ENCODE results near the gene ENPP5. TPM values are rescaled to one million over a fixed set of nuclear protein-coding genes. Genes with fewer than 3 reads are reported as not detected.

Gene ENPP5
- polyA plus RNA-seq, 1 experiment, result not detected

- Histone ChIP-seq H3K9me3 (ENCODE audit: control insufficient read depth, insufficient read depth, low read length) (no peaks in the 10 kb centered on the region), H3K27ac (ENCODE audit: low read depth, low read length) (no peak overlapping the region), H3K27me3 (ENCODE audit: control insufficient read depth, insufficient read depth, low read length) (no peaks in the 10 kb centered on the region), H3K4me3 (ENCODE audit: low read depth, low read length) (no peak overlapping the region)
- no peak for TF ChIP-seq CTCF (IDR thresholded peaks at IDR 0.05; ENCODE audit: low read depth, low read length)
- no peak for DNase-seq (ENCODE audit: low read depth, low spot score)
- ChIA-PET POLR2A (no interaction called here), CTCF (no interaction called here)
These were observed 46.1 kb upstream of the ENPP5 start for GRCh38 chr6:46216879-46217278.

GRCh38 chr6:46215777-46216176, 45.0 kb upstream of the ENPP5 start:
- no peaks in the 10 kb centered on the region for H3K9me3 ChIP-seq (ENCODE audit: control insufficient read depth, insufficient read depth, low read length)
- no peak overlapping the region for H3K27ac ChIP-seq (ENCODE audit: low read depth, low read length)
- POLR2A ChIA-PET, result no interaction called here
- H3K27me3 ChIP-seq (ENCODE audit: control insufficient read depth, insufficient read depth, low read length), result no peaks in the 10 kb centered on the region
- no peak for TF ChIP-seq CTCF (IDR thresholded peaks at IDR 0.05; ENCODE audit: low read depth, low read length)
- H3K4me3 ChIP-seq (ENCODE audit: low read depth, low read length), result no peak overlapping the region
- CTCF ChIA-PET, result no interaction called here
- DNase-seq (ENCODE audit: low read depth, low spot score), result no peak

GRCh38 chr6:46215213-46215612, 44.4 kb upstream of the ENPP5 start:
- DNase-seq (ENCODE audit: low read depth, low spot score), result no peak
- CTCF ChIA-PET, result no interaction called here
- H3K9me3 ChIP-seq (ENCODE audit: control insufficient read depth, insufficient read depth, low read length), result no peaks in the 10 kb centered on the region
- H3K4me3 ChIP-seq (ENCODE audit: low read depth, low read length), result no peak overlapping the region
- TF ChIP-seq CTCF (IDR thresholded peaks at IDR 0.05; ENCODE audit: low read depth, low read length), result no peak
- H3K27ac ChIP-seq (ENCODE audit: low read depth, low read length), result no peak overlapping the region
- POLR2A ChIA-PET, result no interaction called here
- no peaks in the 10 kb centered on the region for H3K27me3 ChIP-seq (ENCODE audit: control insufficient read depth, insufficient read depth, low read length)

GRCh38 chr6:46211917-46212316, 41.1 kb upstream of the ENPP5 start:
- H3K27ac ChIP-seq (ENCODE audit: low read depth, low read length), result no peak overlapping the region

GRCh38 chr6:46210294-46210693, 39.5 kb upstream of the ENPP5 start:
- ChIA-PET POLR2A (no interaction called here), CTCF (no interaction called here)
- Histone ChIP-seq H3K4me3 (ENCODE audit: low read depth, low read length) (no peak overlapping the region), H3K9me3 (ENCODE audit: control insufficient read depth, insufficient read depth, low read length) (no peaks in the 10 kb centered on the region), H3K27me3 (ENCODE audit: control insufficient read depth, insufficient read depth, low read length) (no peaks in the 10 kb centered on the region), H3K27ac (ENCODE audit: low read depth, low read length) (no peak overlapping the region)
- TF ChIP-seq CTCF (IDR thresholded peaks at IDR 0.05; ENCODE audit: low read depth, low read length), result no peak
- no peak for DNase-seq (ENCODE audit: low read depth, low spot score)

More at GRCh38 chr6:46211917-46212316, 41.1 kb upstream of the ENPP5 start:
- ChIA-PET POLR2A (no interaction called here), CTCF (no interaction called here)
- no peak for DNase-seq (ENCODE audit: low read depth, low spot score)
- Histone ChIP-seq H3K27me3 (ENCODE audit: control insufficient read depth, insufficient read depth, low read length) (no peaks in the 10 kb centered on the region), H3K4me3 (ENCODE audit: low read depth, low read length) (no peak overlapping the region), H3K9me3 (ENCODE audit: control insufficient read depth, insufficient read depth, low read length) (no peaks in the 10 kb centered on the region)
- TF ChIP-seq CTCF (IDR thresholded peaks at IDR 0.05; ENCODE audit: low read depth, low read length), result no peak
